ENCODE measurements around the gene WFIKKN2. TPM values are rescaled to one million over a fixed set of nuclear protein-coding genes. Genes with fewer than 3 reads are reported as not detected.

WFIKKN2 gene
- total RNA-seq, 1 donor from 2014 or later, result 0.69 TPM

DNA sequence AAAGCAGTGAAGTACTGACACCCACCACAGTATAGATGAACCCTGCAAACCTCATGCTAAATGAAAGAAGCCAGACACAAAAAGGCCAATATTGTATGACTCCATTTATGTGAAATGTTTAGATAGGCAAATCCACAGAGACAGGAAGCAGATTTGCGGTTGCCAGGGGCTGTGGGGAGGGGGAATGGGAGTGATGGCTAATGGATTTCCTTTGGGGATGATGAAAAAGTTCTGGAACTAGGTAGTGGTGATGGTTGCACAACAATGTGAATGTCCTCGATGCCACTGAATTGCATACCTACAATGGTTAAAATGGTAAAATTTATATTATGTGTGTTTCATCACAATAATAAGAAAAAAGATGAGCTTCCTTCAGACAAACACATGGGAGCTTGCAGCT is 28.4 kb upstream of the WFIKKN2 start:
- H3K27ac ChIP-seq, result no peak overlapping the region
- no peak for ATAC-seq
- intact Hi-C loops (cut with DNase I), result no loop called here

DNA sequence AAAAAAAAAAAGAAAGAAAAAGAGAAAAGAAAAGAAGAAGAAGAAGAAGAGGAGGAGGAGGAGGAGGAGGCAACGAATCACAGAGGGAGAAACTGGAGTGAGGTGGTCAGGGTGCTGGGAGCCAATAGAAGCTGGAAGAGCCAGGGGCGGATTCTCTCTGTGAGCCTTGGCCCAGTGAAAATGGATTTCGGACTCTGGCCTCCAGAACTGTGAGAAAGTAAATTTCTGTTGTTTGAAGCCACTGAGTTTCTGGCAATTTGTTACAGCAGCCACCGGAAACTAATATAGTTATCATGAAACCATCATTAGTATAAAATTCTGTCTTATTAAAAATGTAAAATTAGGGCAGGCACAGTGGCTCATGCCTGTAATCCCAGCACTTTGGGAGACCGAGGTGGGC is 27.7 kb upstream of the WFIKKN2 start:
- TF ChIP-seq, protein P1, sequence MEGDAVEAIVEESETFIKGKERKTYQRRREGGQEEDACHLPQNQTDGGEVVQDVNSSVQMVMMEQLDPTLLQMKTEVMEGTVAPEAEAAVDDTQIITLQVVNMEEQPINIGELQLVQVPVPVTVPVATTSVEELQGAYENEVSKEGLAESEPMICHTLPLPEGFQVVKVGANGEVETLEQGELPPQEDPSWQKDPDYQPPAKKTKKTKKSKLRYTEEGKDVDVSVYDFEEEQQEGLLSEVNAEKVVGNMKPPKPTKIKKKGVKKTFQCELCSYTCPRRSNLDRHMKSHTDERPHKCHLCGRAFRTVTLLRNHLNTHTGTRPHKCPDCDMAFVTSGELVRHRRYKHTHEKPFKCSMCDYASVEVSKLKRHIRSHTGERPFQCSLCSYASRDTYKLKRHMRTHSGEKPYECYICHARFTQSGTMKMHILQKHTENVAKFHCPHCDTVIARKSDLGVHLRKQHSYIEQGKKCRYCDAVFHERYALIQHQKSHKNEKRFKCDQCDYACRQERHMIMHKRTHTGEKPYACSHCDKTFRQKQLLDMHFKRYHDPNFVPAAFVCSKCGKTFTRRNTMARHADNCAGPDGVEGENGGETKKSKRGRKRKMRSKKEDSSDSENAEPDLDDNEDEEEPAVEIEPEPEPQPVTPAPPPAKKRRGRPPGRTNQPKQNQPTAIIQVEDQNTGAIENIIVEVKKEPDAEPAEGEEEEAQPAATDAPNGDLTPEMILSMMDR (IDR thresholded peaks at IDR 0.05), result no peak
- Histone ChIP-seq H3K4me3 (no peak overlapping the region), H3K4me1 (no peaks in the 10 kb centered on the region), H3K9me3 (no peaks in the 10 kb centered on the region), H3K36me3 (no peaks in the 10 kb centered on the region), H3K27me3 (no peaks in the 10 kb centered on the region), H3K27ac (no peak overlapping the region)
- intact Hi-C loops (cut with DNase I), result no loop called here
- no peak for ATAC-seq
- no peak for DNase-seq

More for the DNA sequence above, 28.4 kb upstream of the WFIKKN2 start:
- no peaks in the 10 kb centered on the region for H3K27me3 ChIP-seq
- H3K9me3 ChIP-seq, result no peaks in the 10 kb centered on the region
- TF ChIP-seq, protein P1 (IDR thresholded peaks at IDR 0.05), result no peak
- no peak for DNase-seq
- H3K4me1 ChIP-seq, result no peaks in the 10 kb centered on the region
- no peaks in the 10 kb centered on the region for H3K36me3 ChIP-seq
- H3K4me3 ChIP-seq, result no peak overlapping the region

- Histone ChIP-seq H3K4me1 (no peaks in the 10 kb centered on the region), H3K27ac (no peak overlapping the region), H3K36me3 (no peaks in the 10 kb centered on the region), H3K4me3 (no peak overlapping the region), H3K9me3 (no peaks in the 10 kb centered on the region), H3K27me3 (no peaks in the 10 kb centered on the region)
- DNase-seq, result no peak
- intact Hi-C loops (cut with DNase I), result no loop called here
- TF ChIP-seq, protein P1 (IDR thresholded peaks at IDR 0.05), result no peak
- no peak for ATAC-seq
These were observed 27.0 kb upstream of the WFIKKN2 start for GRCh38 chr17:50808413-50808812.

- intact Hi-C loops (cut with DNase I), result no loop called here
- no peaks in the 10 kb centered on the region for H3K9me3 ChIP-seq
- no peak overlapping the region for H3K4me3 ChIP-seq
- no peaks in the 10 kb centered on the region for H3K36me3 ChIP-seq
- H3K27me3 ChIP-seq, result no peaks in the 10 kb centered on the region
- ATAC-seq (no peak), DNase-seq (no peak)
- H3K27ac ChIP-seq, result no peak overlapping the region
- H3K4me1 ChIP-seq, result no peaks in the 10 kb centered on the region
- TF ChIP-seq, protein P1 (IDR thresholded peaks at IDR 0.05), result no peak
These were observed 26.5 kb upstream of the WFIKKN2 start for GRCh38 chr17:50808888-50809287.

- Histone ChIP-seq H3K9me3 (no peaks in the 10 kb centered on the region), H3K4me3 (no peak overlapping the region), H3K27ac (no peak overlapping the region), H3K36me3 (no peaks in the 10 kb centered on the region), H3K27me3 (peaks cover 10% of the 10 kb centered on the region), H3K4me1 (no peaks in the 10 kb centered on the region)
- DNase-seq (no peak), ATAC-seq (no peak)
- TF ChIP-seq, protein P1 (IDR thresholded peaks at IDR 0.05), result no peak
- intact Hi-C loops (cut with DNase I), result no loop called here
These were observed 21.8 kb upstream of the WFIKKN2 start for GRCh38 chr17:50813583-50813982.

- Histone ChIP-seq H3K4me3 (no peak overlapping the region), H3K27ac (no peak overlapping the region), H3K27me3 (peaks cover 10% of the 10 kb centered on the region), H3K36me3 (no peaks in the 10 kb centered on the region), H3K4me1 (no peaks in the 10 kb centered on the region), H3K9me3 (no peaks in the 10 kb centered on the region)
- ATAC-seq (no peak), DNase-seq (no peak)
- intact Hi-C loops (cut with DNase I), result no loop called here
- TF ChIP-seq, protein P1 (IDR thresholded peaks at IDR 0.05), result no peak
These were observed 20.0 kb upstream of the WFIKKN2 start for GRCh38 chr17:50815400-50815799.

All from upper lobe of right lung (tissue), 1 donor.